Upper lobe of left lung (tissue), 6 donors: ENCODE measurements around the gene SNX4. TPM values are rescaled to one million over a fixed set of nuclear protein-coding genes. Genes with fewer than 3 reads are reported as not detected.

Experiments used
- ATAC-seq, 2 donors: fragments of 200-7000 bp; cut with Tn5 transposase; one replicate each; pipeline ENCODE4 v1.9.1; 2022; ENCODE audit warnings: mild to moderate bottlenecking in 2 of 2, moderate library complexity in 2 of 2; ENCODE audit not compliant: low FRiP score in 2 of 2
- DNase-seq, 2 donors: peaks; one replicate each; pipeline ENCODE4 v3.0.0-alpha.2; 2019 to 2020
- H3K27ac ChIP-seq, 4 donors: fragments of 200-600 bp; sonication (generic); one replicate each; pipeline ENCODE4 v1.5.1; 2016 to 2019
- H3K27me3 ChIP-seq, 4 donors: fragments of 200-600 bp; sonication (generic); one replicate each; pipeline ENCODE4 v1.5.1; 2017 to 2019
- H3K36me3 ChIP-seq, 4 donors: fragments of 200-600 bp; sonication (generic); one replicate each; pipeline ENCODE4 v1.5.1; 2016 to 2019
- H3K4me1 ChIP-seq, 4 donors: fragments of 200-600 bp; sonication (generic); one replicate each; pipeline ENCODE4 v1.5.1; 2018 to 2019
- H3K4me3 ChIP-seq, 4 donors: fragments of 200-600 bp; sonication (generic); one replicate each; pipeline ENCODE4 v1.5.1; 2017 to 2019; ENCODE audit warnings: mild to moderate bottlenecking in 2 of 4, moderate library complexity in 1 of 4
- H3K9me3 ChIP-seq, 4 donors: fragments of 200-600 bp; sonication (generic); one replicate each; pipeline ENCODE4 v1.5.1; 2018 to 2019
- EP300 ChIP-seq, 4 donors: sonication (generic); formaldehyde crosslinking; IDR thresholded peaks; one replicate each; pipeline ENCODE4 v1.5.1; 2017; ENCODE audit warnings: antibody characterized with exemption in 4 of 4, control low read depth in 2 of 4
- POLR2A ChIP-seq, 4 donors: fragments of 450-650 bp; IDR thresholded peaks; one replicate each; pipeline ENCODE4 v1.5.1; 2016 to 2017; ENCODE audit warnings: antibody characterized with exemption in 4 of 4, mild to moderate bottlenecking in 2 of 4
- POLR2AphosphoS5 ChIP-seq, 2 donors: sonication (generic); formaldehyde crosslinking; IDR thresholded peaks; one replicate each; pipeline ENCODE4 v1.5.1; 2017; ENCODE audit warnings: antibody characterized with exemption in 2 of 2
- WGBS, 2 donors: methylation state at CpG; one replicate each; pipeline ENCODE4 v1.1.5; 2017 to 2018; 5-methylcytosine and 5-hydroxymethylcytosine counted together
- total RNA-seq, 6 donors: library from RNA; depleted of rRNA in 4 of 6; stranded (reverse); fragments of >200 nt in 4 of 6; gene quantifications; one replicate each; pipeline versions ENCODE4 v1.1.0 to v1.2.1, GENCODE V29; 2016 to 2021
- TF ChIP-seq, protein P1 (sequence below), 6 experiments: fragments of 450-650 bp in 4 of 6; fragments of 200-600 bp in 2 of 6; sonication (generic) in 2 of 6; IDR thresholded peaks; one replicate each; pipeline ENCODE4 v1.5.1; 2016 to 2019; ENCODE audit warnings: antibody characterized with exemption in 6 of 6
- donor health status: DM: no; HTN: no; CAD: no; lungs with moderate emphysema.
- donor health status: DM: no; HTN: yes; CAD: no; lungs with severe emphysema.

Gene SNX4
- total RNA-seq, 6 donors from 2014 or later, result 31.1 to 72.4 (median 41.8) TPM

DNA sequence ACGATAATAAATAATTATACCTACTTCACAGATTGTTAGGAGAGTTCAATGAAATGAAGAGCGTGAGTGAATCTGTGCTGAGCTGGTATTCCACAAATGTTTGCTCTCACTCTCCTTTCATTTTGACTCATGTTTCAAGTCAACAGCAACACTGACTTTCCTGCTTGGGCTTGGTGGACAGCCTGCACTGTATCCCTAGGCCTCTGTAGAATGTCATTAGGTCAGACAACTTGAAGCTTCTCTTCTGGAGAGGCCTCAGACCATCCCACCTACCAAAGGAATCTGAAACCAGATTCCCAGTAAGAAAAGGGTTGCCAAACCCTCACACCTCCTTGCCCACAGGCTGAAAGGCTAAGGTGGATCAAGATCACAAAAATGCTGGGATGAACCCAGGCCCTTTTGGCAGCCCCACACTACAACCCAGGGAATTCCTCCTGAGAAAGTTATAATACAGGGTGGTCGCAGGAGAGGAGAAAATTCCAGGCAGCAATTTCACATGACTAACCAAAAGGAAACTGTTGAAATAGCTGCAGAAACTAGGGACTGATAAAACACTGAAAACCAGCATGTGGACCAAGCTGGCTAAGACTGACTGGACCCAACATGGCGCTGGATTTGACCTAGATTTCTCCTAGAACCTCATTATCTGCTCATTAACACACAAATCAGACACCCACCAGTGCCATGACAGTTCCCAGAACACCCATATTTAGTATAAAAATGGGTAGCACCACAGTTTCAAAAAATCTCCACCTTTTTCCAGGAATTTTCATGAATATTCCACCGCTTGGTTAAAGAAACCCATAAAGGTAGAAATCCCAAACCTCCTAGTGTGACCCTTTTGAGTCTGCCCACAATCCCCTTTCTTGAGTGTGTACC is 87.9 kb downstream of the SNX4 start:
- no peaks in the 10 kb centered on the region for H3K9me3 ChIP-seq
- 91% methylated on average over 5 of the region's 5 CpGs for WGBS, 2 donors
- H3K27ac ChIP-seq, result no peak overlapping the region
- H3K27me3 ChIP-seq, result no peaks in the 10 kb centered on the region
- H3K4me1 ChIP-seq, result no peaks in the 10 kb centered on the region
- DNase-seq (no peak), ATAC-seq (no peak)
- H3K4me3 ChIP-seq, result no peak overlapping the region
- no peak for TF ChIP-seq EP300 (IDR thresholded peaks at IDR 0.05)
- TF ChIP-seq, protein P1, sequence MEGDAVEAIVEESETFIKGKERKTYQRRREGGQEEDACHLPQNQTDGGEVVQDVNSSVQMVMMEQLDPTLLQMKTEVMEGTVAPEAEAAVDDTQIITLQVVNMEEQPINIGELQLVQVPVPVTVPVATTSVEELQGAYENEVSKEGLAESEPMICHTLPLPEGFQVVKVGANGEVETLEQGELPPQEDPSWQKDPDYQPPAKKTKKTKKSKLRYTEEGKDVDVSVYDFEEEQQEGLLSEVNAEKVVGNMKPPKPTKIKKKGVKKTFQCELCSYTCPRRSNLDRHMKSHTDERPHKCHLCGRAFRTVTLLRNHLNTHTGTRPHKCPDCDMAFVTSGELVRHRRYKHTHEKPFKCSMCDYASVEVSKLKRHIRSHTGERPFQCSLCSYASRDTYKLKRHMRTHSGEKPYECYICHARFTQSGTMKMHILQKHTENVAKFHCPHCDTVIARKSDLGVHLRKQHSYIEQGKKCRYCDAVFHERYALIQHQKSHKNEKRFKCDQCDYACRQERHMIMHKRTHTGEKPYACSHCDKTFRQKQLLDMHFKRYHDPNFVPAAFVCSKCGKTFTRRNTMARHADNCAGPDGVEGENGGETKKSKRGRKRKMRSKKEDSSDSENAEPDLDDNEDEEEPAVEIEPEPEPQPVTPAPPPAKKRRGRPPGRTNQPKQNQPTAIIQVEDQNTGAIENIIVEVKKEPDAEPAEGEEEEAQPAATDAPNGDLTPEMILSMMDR (IDR thresholded peaks at IDR 0.05), result no peak
- no peak for TF ChIP-seq POLR2A (IDR thresholded peaks at IDR 0.05)
- no peak for TF ChIP-seq POLR2AphosphoS5 (IDR thresholded peaks at IDR 0.05)
- no peaks in the 10 kb centered on the region for H3K36me3 ChIP-seq

DNA sequence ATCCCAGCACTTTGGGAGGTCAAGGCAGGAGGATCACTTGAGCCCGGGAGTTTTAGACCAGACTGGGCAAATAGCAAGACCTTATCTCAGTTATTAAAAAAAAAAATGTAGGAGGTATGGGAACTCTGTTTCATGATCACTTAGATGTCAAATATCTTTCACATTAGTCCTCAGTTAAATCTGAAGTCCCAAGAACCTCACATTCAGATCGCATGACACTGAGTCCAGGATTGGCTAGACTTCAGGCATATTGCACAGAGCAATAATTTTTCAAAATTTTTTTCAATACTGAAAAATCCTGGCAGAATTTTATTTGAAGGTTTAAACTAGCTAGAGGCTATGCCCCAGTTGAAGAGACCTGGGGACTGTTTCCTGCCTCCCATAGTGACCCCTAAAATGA is 88.6 kb downstream of the SNX4 start:
- WGBS, 2 donors, result 92 to 96% methylated on average over 2 of the region's 2 CpGs
- Histone ChIP-seq H3K36me3 (no peaks in the 10 kb centered on the region), H3K27me3 (no peaks in the 10 kb centered on the region), H3K27ac (no peak overlapping the region), H3K4me3 (no peak overlapping the region), H3K4me1 (no peaks in the 10 kb centered on the region), H3K9me3 (no peaks in the 10 kb centered on the region)
- ATAC-seq, result no peak
- DNase-seq, result no peak
- TF ChIP-seq POLR2A (IDR thresholded peaks at IDR 0.05) (no peak), EP300 (IDR thresholded peaks at IDR 0.05) (no peak), POLR2AphosphoS5 (IDR thresholded peaks at IDR 0.05) (no peak)
- TF ChIP-seq, protein P1 (IDR thresholded peaks at IDR 0.05), result no peak

DNA sequence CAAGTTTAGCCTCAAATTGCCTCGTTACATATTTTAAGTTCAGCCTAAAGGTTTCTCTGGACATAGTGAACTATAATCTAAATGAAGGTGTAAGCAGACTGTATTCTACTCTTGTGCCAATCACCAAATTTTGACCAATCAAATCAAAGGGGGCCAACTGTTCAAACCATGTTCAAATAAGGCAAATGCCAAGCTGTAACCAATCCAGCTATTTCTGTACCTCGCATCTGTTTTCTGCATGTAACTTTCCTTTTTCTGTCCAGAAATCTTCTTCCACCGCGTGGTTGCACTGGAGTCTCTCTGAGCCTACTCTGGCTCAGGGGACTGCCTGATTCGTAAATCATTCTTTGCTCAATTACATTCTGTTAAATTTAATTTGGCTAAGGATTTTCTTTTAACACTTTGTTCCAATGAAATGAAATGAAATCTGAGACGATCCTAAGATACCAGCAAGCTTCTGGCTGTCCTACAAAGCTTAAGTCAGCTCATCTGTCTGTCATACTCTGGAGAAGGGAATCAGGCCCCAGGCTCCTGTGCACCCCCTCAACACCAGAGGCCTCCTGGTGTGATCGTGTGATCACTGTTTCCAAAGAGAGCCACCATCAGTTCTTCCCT is 91.7 kb downstream of the SNX4 start:
- TF ChIP-seq POLR2AphosphoS5 (IDR thresholded peaks at IDR 0.05) (no peak), POLR2A (IDR thresholded peaks at IDR 0.05) (no peak), EP300 (IDR thresholded peaks at IDR 0.05) (no peak)
- TF ChIP-seq, protein P1 (IDR thresholded peaks at IDR 0.05), result no peak
- DNase-seq, result no peak
- Histone ChIP-seq H3K4me1 (no peaks in the 10 kb centered on the region), H3K27me3 (no peaks in the 10 kb centered on the region), H3K27ac (no peak overlapping the region), H3K4me3 (no peak overlapping the region), H3K9me3 (no peaks in the 10 kb centered on the region), H3K36me3 (no peaks in the 10 kb centered on the region)
- no peak for ATAC-seq
- 86 to 92% methylated on average over 7 of the region's 7 CpGs for WGBS, 2 donors

DNA sequence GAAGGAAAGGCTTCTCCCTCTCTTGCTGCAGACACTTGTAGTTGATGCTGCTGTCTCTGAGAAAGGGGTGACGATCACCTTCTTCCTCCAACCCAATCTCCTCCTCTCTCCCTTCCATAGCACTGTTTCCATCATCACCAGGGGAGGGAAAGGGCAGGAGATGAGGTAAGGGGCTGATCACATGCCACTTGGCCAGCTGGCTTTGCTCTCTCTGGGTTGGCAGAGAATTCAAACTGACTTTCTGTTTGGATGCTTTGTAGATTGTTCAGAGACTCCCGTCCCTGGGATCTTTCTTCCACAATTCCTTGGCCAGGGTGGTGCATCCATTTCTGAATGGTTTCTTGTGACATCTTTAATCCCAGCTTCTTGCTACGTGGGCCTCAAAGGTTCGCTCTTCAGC is 101.7 kb downstream of the SNX4 start:
- WGBS, 2 donors, result 88 to 91% methylated on average over 4 of the region's 4 CpGs

More for the DNA sequence above, 101.7 kb downstream of the SNX4 start:
- Histone ChIP-seq H3K4me3 (no peak overlapping the region), H3K36me3 (no peaks in the 10 kb centered on the region), H3K27me3 (no peaks in the 10 kb centered on the region), H3K4me1 (no peaks in the 10 kb centered on the region), H3K27ac (no peak overlapping the region), H3K9me3 (no peaks in the 10 kb centered on the region)
- TF ChIP-seq, protein P1 (IDR thresholded peaks at IDR 0.05), result no peak
- TF ChIP-seq EP300 (IDR thresholded peaks at IDR 0.05) (no peak), POLR2AphosphoS5 (IDR thresholded peaks at IDR 0.05) (no peak), POLR2A (IDR thresholded peaks at IDR 0.05) (no peak)
- ATAC-seq, result no peak
- no peak for DNase-seq
